T-helper 2 cell treated with Interferon-gamma antibody and Interleukin-4, amounts not matched to agents 100 ng/mL and 5 ng/mL, for 36 hours (primary cell): ENCODE results near the gene ZDHHC11B. TPM values are rescaled to one million over a fixed set of nuclear protein-coding genes. Genes with fewer than 3 reads are reported as not detected.
"Not testable (repeated sequence)": the region's sequence is repeated elsewhere in the genome, so short reads cannot be mapped to it uniquely, and the experiment has no call there.

Source experiments
- intact Hi-C: fragments of 100-400 bp; cut with micrococcal nuclease; formaldehyde crosslinking; loops from one replicate; pipeline ENCODE4 v1.15.1; 2023
- total RNA-seq: library from RNA; stranded (reverse); gene quantifications from 2 replicates; pipeline ENCODE4 v1.2.3, GENCODE V29; 2022

Gene ZDHHC11B
- total RNA-seq, 1 donor from 2014 or later: 0.09 TPM

DNA sequence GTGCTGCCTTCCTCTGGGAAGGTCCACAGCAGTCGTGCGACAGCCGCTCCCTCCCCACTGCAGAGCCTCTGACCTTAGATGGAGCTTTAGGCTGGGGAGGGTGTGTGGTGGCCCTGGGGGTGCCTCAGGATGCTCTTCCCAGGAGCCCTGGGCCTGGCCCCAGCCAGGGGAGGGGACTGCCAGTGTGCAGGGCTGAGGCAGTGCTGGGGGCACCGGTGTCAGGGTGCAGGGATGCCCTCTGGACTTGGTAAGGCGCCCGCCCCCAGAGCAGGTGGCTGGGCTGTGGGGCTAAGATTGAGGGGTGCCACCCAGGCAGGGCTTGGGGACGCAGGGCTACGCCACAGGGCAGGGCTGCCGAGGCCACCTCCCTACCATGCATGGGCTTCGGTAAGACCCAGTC, 13.9 kb downstream of the ZDHHC11B start:
- intact Hi-C loops: not testable (repeated sequence)

DNA sequence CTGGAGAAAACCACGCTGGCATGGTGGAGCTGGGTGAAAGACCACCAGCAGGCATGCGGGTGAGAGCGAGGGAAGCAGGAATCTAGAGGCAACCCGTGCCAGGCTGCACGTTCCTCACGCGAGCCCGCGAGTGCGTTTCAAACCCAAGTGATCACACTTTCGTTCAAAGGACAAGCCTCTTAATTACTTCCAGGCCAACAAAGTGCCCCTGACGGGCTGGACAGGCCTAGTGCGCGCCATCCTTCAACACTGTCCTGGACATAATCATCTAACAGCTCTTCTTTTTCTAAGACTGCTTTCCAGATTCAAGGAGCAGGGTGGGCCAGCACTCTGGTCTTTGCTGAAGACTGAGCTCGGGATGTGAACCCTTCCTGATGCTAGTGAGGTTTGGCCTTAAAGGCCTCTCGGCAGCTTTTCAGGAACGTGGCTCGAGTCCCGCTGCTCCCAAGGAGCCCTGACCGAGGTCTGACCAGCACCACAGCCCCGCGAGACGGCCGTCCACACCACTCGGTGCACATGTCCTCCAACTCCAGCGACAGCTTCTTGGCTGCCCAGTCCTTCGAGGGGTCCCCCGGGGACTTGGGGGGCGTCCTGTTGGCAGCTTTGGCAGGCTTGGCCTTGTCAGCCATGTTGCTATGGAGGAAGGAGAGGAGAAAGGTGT, 14.9 kb downstream of the ZDHHC11B start:
- intact Hi-C loops: not testable (repeated sequence)

DNA sequence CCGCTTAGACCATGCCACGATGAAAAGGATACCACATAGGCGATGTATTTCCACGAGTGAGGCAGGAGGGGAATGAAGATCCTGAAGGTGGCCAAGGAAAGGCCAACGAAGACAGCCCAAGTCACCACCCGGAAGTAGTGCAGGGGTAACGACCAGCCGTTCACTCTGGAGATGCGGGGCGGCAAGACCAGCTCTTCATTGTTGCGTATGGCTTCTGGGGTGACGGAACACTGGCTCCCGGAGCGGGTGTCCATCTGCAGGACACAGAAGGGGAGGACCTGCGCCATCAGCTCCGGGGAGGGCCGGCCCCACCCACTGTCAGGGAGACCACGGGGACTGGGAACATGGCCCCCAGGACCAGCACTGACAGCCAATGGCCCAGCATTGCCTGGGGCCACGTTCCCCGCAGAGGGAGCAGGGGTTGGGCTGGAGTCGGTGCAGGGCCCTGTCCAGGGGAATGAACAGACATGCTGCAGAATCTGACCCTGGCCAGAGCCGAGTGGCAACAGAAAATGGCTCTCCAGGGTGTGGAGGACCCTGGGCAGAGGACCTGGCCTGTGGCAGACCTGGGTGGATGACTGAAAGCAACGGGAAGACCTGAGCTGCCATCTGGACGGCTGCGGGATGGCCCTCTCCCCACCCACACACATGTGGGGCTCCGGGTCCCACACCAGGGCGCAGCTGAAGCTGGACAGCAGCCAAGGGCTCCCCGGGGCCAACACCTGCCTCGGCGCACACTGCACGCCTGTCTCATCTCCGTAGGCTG, 17.7 kb downstream of the ZDHHC11B start:
- intact Hi-C loops: no loop called here

DNA sequence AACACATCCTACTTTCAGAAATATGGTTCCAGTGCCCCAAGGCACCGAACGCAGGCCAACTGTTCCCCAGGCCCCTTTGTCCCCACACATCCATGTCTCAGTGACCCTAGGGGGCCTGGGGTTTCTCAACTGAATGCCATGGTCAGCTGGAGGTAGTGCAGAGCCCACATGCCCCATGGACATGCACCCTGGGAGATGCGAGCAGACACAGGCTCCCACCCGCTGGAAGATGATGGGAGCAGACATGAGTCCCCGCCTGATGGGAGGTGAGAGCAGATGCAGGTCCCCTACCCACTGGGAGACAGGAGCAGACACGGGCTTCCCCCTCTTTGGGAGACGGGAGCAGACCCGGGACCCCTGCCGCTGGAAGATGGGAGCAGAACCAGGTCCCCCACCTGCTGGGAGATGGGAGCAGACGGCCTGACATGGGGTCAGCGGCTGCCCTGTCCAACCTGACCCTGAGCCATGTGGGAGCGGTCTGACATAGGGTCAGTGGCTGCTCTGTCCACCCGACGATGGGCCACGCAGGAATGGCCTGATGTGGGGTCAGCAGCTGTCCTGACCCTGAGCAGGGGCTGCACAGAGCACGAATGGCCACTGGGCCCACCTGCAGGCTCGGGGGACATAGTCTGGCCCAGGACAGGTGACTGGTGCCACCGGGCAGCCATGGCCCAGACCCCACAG, 18.4 kb downstream of the ZDHHC11B start:
- intact Hi-C loops: no loop called here

DNA sequence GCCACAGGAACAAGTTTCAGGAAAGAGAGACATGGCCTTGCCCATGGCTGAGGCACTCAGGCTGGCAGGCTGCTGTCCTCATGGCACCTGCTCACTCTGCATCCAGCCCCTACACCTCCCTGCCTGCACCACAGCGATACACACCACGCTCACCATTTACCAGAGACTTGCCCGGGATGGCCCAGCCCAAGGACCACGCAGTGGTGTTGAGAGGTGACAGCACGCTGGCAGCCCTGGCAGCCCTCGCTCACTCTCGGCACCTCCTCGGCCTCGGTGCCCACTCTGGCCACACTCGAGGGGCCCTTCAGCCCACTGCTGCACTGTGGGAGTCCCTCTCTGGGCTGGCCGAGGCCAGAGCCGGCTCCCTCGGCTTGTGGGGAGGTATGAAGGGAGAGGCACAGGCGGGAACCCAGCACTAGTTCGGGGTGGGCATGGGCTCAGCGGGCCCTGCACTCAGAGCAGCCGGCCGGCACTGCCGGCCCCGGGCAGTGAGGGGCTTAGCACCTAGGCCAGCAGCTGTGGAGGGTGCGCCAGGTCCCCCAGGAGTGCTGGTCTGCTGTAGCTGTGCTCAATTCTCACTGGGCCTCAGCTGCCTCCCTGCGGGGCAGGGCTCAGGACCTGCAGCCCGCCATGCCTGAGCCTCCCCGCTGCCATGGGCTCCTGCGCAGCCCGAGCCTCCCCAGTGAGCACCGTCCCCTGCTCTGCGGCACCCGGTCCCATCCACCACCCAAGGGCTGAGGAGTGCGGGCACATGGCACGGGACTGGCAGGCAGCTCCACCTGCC, 20.3 kb downstream of the ZDHHC11B start:
- intact Hi-C loops: no loop called here

DNA sequence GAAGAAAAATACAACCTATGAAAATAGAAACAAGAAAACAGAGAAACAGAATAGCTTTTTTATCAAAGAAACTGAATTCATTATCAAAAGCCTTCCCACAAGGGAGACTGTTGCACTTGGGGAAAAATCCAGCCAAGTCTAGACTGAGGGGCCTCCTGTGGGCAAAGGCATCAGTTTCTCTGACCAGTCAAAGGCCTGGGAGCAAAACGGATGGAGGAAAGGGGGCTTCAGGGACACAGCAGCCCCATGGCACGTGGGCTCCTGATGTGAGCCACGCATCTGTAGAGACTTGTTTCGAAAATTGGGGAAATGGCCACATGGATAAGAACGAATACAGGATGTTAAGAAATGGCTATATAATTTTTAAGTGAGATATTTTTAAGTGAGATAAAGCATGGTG, 21.1 kb downstream of the ZDHHC11B start:
- intact Hi-C loops: no loop called here

DNA sequence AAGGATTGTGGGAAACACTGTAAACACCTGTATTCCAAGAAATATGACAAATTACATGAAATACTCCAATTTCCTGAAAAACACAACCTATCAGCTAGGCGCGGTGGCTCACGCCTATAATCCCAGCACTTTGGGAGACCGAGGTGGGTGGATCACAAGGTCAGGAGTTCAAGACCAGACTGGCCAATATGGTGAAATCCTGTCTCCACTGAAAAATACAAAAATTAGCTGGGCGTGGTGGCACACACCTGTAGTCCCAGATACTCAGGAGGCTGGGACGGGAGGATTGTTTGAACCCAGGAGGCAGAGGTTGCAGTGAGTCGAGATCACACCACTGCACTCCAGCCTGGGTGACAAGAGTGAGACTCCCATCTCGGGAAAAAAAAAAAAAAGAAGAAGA, 21.5 kb downstream of the ZDHHC11B start:
- intact Hi-C loops: not testable (repeated sequence)

DNA sequence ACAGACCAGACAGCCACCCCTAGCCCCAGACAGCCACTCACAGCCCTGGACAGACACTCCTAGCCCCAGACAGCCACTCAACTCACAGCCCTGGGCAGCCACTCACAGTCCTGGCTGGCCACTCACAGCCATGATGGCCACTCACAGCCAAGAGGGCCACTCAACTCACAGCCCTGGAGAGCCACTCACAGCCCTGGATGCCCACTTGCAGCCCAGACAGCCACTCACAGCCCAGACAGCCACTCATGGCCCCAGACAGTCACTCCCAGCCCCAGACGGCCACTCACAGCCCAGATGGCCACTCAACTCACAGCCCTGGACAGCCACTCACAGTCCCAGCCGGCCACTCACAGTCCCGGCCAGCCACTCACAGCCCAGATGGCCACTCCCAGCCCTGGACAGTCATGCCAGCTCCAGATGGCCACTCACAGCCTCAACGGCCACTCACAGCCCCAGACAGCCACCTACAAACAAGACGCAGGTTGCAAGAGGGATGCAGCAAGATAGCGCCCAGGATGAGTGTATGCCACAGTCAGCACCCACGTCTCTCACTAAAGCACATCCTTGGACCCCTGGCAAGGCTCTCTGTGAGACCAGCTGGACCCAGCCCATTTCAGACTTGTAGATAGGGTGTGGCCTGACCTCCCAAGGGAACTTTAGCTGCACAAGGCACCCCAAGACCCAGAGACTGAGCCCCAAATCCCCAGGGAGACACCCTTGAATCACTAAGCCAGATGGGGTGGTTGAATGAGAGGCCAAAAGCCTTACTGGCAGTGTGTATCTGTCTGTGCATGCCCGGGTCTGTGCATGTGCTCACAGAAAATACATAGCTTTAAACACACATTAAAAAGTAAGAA, 22.4 kb downstream of the ZDHHC11B start:
- intact Hi-C loops: no loop called here

DNA sequence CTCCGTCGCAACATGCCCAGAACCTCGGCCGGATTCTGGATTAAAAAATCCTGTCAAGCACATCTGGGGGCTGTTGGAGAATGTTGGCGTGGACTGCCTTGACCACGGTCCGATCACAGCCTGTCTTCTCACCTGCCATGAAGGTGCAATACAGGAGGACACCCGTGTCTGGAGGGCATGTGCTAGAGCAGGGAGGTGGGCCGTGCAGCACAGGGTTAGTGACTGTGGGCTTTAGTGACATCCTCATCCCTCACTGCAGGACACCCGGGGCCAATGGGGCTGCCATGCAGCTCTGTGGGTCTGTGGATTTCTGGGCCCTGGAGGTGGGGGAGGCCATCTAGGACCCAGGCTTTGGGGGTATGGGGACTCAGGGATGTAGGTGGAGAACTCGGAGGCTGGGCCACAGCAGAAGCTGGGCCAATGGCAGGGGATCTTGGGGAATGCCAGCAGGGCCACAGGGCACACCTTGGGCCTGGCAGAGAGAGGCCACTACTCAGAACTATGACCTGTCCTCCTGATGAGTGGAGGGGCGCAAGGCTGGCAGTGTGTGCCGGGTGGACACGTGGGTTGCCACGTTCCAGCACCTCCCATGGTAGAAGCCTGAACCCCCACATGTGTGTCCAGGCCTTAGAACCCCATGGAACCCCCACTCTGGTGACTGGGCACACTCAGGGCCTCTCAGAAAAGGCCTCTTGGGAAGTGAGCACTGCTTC, 23.3 kb downstream of the ZDHHC11B start:
- intact Hi-C loops: no loop called here

DNA sequence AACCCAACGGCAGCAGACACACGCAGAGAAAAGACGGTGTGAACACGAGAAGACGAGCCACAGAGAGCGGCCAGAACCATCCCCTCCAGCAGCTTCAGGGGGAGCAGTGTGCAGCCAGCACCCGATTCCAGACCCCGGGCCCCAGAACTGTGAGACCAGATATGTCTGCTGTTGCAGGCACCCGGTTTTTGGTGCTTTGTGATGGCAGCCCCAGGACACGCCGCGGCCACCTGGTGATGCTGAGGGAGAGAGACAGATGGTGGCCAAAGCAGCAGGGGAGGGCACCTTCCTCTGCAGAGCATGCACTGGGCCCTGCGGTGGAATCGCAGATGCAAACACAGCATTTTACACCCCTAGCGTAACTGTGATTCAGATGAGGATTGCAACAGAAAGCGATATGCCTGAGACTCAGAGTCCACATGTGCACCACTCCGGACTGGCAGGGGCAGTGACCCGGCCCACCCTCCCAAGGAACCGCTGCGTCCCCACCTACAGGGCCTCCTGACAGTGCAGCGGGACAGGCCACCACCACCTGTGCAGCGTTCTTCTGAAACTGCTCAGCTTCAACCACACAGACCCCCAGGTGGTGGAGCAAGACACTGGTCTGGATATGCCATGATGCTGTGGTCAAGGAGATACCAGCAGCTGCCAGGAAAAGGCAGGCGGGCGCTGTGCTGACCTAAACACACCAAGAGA, 24.0 kb downstream of the ZDHHC11B start:
- intact Hi-C loops: no loop called here

DNA sequence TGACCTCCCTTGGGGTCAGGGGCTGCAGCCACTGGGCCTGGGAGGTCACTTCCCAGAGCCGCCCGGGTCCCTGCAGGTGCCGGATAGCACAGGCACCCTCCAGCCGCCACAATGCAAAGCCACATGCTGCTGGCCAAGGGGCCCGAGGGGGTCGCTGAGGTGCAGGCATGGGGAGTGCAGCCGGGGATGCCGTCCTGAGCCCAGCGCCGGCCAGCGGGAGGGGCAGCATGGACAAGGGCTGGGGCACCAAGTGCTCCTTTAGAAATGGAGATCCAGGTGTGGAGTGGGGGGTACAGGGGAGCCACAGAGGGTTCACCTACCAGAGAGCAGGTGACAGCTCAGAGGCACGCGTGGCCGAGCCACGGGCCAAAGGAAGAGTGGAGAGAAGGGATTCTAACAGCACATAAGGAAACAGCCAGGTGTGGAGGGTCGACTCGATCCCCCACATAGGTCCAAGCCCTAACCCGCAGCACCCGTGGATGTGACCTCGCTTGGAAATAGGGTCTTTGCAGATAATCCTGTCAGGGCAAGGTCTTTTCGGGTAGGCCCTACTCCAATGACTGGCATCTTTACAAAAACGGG, 24.7 kb downstream of the ZDHHC11B start:
- intact Hi-C loops: loop anchor here (5.0 kb wide), 1 partner anchor 82 kb away; no protein-coding TSS in a partner anchor

DNA sequence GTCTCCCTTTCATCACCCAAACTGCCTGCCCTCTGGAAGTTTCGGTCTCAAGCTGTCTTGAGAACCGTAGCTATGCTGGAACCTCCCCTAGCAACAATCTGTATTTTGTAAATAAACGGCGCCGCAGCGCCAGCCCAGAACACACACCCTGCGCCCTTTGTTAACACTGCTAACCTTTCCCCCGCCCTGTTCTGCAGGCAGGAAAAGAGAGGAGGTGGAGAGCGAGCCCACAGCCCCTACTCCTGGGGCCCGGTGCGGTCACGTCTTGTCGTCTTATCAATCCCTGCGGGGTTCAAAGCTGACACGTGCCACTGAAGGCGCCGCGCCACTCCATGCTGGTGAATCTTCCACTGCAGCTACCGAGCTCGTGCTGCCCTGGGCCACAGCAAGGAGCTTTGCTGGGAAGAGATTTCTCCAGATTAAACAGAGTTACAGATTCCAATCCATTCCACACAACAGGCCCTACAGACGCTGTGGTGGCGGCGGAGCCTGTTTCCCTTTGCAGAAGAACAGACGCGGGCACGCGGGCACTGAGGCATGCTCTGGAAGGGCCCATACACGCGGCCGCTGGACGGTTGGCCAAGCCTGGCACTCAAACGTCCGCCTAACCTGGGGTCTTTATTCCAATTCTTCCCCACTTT, 25.3 kb downstream of the ZDHHC11B start:
- intact Hi-C loops: loop anchor here (5.0 kb wide), 1 partner anchor 83 kb away; no protein-coding TSS in a partner anchor

DNA sequence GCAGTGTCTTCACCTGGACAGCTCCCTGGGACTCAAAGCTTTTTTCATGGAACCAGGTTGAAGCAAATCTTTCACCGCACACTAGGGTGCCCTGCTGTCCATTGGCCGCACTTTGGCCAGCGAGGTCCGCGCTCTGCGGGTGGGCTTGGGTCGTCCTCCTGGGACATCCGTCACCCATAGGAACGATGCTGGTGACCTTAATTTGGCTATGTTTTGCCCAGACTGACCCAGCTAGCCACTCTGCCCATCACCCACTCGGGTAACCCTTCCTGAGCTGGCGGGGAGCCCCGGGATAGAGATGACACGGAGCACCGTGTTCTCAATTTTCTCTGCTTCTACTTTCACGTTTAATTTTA, 25.9 kb downstream of the ZDHHC11B start:
- intact Hi-C loops: loop anchor here (5.0 kb wide), 1 partner anchor 84 kb away; no protein-coding TSS in a partner anchor

DNA sequence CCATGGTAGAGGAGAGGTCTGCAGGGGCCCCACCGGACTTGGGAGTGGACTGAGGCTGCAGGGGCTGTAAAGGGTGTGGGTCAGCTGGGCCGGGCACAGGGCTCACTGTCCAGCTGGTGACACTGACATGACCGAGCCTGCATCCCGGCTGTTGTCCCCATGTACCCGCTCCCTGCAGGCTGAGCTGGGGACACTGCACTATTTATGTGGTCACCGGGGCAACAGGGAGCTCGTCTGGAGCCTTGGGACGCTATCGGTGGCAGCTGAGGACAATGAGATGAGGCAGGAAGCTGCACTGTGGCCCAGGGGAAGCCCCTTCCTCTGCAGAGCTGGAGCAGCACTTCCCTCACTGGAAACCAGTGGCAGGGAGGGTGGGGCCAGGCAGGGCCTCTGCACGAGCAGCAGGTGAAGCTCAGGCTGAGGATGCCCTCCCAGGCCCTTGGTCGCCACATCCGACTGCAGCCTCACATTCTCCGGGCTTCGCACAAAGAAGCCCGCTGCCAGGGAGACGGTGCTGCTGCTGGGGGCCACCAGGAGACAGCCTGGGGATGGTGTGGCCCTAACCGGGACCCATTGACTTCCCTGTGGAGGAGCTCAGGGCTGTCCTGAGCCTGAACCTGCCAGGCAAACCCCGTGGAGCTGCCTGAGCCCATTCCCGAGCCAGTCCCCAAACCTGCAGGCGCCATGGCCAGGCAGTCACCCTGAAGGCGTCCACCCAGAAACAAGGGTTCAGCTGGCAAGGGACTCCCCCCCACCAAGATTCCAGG, 26.4 kb downstream of the ZDHHC11B start:
- intact Hi-C loops: loop anchor here (5.0 kb wide), 1 partner anchor 84 kb away; no protein-coding TSS in a partner anchor

DNA sequence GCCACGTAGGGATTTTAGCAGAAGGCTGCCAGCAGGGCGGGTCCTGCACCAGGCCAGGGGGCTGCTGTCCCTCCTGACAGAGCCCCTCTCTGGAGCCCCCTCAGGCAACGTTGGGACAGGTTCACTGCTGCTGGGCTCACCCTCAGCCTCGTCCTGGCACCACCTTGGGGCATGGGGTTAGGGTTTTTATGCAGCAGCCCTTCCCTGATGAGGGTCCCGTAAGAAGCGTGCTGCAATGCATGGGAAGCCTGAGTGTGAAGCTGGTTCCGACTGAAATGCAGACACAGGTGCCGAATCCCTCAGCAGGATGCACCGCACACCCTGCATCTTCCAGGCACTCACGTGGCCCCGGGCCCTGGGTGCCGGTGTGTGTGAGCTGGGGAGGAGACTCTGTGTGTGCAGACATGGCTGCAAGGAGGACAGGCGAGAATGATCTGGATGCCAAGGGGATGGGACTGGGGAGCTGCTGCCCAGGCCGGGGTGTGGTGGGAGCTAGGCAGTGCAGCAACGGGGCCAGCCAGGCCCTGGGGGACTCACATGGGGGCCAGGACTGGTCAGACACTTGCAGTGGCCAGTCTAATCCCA, 27.1 kb downstream of the ZDHHC11B start:
- intact Hi-C loops: loop anchor here (5.0 kb wide), 1 partner anchor 85 kb away; no protein-coding TSS in a partner anchor

DNA sequence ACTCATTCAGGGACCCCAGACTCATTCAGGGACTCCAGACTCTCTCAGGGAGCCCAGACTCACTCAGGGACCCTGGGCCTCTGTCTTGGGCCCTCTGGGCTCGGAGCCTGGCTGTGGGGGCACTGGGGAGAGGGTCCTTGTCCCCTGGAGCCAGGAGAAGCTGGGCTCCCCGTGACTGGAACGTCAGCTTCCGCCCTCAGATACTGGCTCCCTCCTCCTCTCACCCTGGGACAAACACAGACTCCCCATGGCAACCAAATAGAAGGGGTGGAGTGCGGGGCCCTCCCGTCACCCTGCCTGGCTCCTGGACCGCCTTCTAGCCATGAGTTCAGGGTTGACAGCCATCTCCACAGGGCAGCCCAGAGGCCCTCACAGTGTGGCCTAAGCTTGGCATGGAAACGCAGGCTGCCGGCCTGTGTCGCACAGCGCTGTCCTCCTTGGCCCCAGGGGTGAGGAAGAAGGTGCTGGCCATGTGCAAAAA, 27.6 kb downstream of the ZDHHC11B start:
- intact Hi-C loops: loop anchor here (5.0 kb wide), 1 partner anchor 85 kb away; no protein-coding TSS in a partner anchor

DNA sequence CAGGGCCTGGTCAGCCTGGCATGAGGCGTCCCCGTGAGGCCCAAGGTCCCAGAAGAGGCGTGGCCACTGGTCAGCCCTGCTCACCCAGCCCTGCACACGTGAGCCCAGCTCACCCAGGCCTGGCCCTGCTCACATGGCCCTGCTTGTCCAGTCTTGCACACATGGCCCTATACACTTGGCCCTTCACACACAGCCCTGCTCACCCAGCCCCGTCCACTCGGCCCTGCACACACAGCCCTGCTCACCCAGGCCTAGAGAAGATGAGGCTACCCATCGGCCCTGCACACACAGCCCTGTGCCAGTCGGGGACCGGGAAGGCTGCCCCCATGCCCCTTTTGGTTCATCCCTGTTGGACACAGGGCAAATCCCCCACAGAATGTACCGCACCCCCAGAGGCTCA, 28.4 kb downstream of the ZDHHC11B start:
- intact Hi-C loops: loop anchor here (5.0 kb wide), 1 partner anchor 86 kb away; no protein-coding TSS in a partner anchor
